ENCODE results near the gene MALRD1. TPM values are rescaled to one million over a fixed set of nuclear protein-coding genes. Genes with fewer than 3 reads are reported as not detected.

MALRD1 gene
- 0.35 TPM for polyA plus RNA-seq (2013, experiment 1 of 2)
- 0.36 TPM for polyA plus RNA-seq (2013, experiment 2 of 2)

- Histone ChIP-seq H2BK120ac (ENCODE audit: low read depth, low read length) (no peak within 1 kb of the TSS), H3K4me1 (ENCODE audit: control insufficient read depth, low read depth, low read length) (no peaks in the 10 kb centered on the region), H3K18ac (ENCODE audit: low read length) (no peak within 1 kb of the TSS), H3K27ac (ENCODE audit: low read depth, low read length) (no peak within 1 kb of the TSS), H2BK15ac (replicated peaks; ENCODE audit: low read depth) (no peak within 1 kb of the TSS), H4K8ac (ENCODE audit: low read depth, low read length) (no peak within 1 kb of the TSS), H2AK5ac (ENCODE audit: low read length) (no peak within 1 kb of the TSS), H3K4me2 (ENCODE audit: low read length) (no peak within 1 kb of the TSS), H3K79me1 (ENCODE audit: low read length) (no peaks in the 10 kb centered on the region), H3K4me3 (ENCODE audit: low read length) (no peak within 1 kb of the TSS), H3K79me2 (ENCODE audit: control insufficient read depth, insufficient read depth, low read length) (no peaks in the 10 kb centered on the region), H3K9ac (ENCODE audit: low read length) (no peak within 1 kb of the TSS), H3K36me3 (ENCODE audit: control insufficient read depth, insufficient read depth, low read length) (no peaks in the 10 kb centered on the region), H3K4ac (ENCODE audit: low read depth, low read length) (no peak within 1 kb of the TSS), H2BK5ac (ENCODE audit: low read length) (no peak within 1 kb of the TSS), H3K56ac (ENCODE audit: low read length) (no peak within 1 kb of the TSS), H3K23ac (ENCODE audit: low read length) (no peak within 1 kb of the TSS), H4K5ac (ENCODE audit: low read length) (no peak within 1 kb of the TSS), H3K27me3 (ENCODE audit: insufficient read depth, low read length, poor library complexity) (no peaks in the 10 kb centered on the region)
- WGBS (ENCODE audit: extremely low coverage, insufficient coverage, low lambda C conversion rate) = no CpG with 5 or more reads among the region's 1 CpG
- no peak for DNase-seq
These were observed at the start of gene MALRD1 for GRCh38 chr10:19048489-19048888. TSS of gene MALRD1 (plus strand) at chr10:19048801. CDS start at chr10:19048939, 138 bp downstream.

DNA sequence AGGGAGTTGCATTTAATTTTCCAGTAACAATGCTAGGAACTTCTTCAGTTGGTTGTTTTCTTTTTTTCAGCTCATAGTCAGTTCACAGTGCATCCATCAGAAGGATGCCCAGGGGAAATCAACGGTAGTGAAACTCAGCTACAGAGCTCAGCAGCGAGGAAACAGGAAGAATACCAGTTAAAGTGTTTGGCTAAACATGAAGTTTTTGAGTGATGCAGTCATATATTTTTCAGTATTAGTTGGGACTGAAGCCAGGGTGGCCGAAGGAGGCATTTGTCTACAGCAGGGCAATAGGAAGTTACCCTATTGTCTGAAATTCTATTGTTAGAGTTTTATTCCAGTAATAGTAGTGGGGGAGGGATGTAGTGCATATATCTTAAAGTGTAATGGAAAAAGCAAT lies 45.3 kb upstream of the MALRD1 start:
- Histone ChIP-seq H2BK5ac (ENCODE audit: low read length) (no peak overlapping the region), H4K5ac (ENCODE audit: low read length) (no peak overlapping the region), H2AK5ac (ENCODE audit: low read length) (no peak overlapping the region), H3K27me3 (ENCODE audit: insufficient read depth, low read length, poor library complexity) (no peaks in the 10 kb centered on the region), H3K4me3 (ENCODE audit: low read length) (no peak overlapping the region), H3K23ac (ENCODE audit: low read length) (no peak overlapping the region), H2BK120ac (ENCODE audit: low read depth, low read length) (no peak overlapping the region), H3K4ac (ENCODE audit: low read depth, low read length) (no peak overlapping the region), H3K4me2 (ENCODE audit: low read length) (no peak overlapping the region), H3K9ac (ENCODE audit: low read length) (no peak overlapping the region), H3K36me3 (ENCODE audit: control insufficient read depth, insufficient read depth, low read length) (no peaks in the 10 kb centered on the region), H3K4me1 (ENCODE audit: control insufficient read depth, low read depth, low read length) (no peaks in the 10 kb centered on the region), H2BK15ac (replicated peaks; ENCODE audit: low read depth) (no peak overlapping the region), H4K8ac (ENCODE audit: low read depth, low read length) (no peak overlapping the region), H3K27ac (ENCODE audit: low read depth, low read length) (no peak overlapping the region), H3K79me2 (ENCODE audit: control insufficient read depth, insufficient read depth, low read length) (no peaks in the 10 kb centered on the region), H3K79me1 (ENCODE audit: low read length) (no peaks in the 10 kb centered on the region), H3K56ac (ENCODE audit: low read length) (no peak overlapping the region), H3K18ac (ENCODE audit: low read length) (no peak overlapping the region)
- WGBS (ENCODE audit: extremely low coverage, insufficient coverage, low lambda C conversion rate) = no CpG with 5 or more reads among the region's 3 CpGs
- DNase-seq = no peak

DNA sequence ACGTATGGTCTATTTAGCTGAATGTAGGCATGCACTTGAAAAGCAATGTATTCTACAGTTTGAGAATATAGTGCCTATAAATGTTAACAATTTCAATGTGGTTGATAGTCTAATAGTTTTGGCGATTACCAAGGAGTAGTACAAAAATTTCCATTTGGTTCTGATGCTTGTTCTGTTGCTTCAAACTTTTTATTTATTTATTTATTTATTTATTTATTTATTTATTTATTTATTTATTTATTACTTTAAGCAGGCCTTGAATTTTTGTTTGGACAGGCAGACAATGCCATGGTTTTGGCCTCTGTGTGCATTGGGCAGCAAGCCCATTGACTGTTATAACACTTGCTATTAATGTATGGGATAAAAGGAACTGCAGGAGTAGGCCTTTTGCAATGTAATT lies 36.5 kb upstream of the MALRD1 start:
- Histone ChIP-seq H3K4ac (ENCODE audit: low read depth, low read length) (no peak overlapping the region), H2BK5ac (ENCODE audit: low read length) (no peak overlapping the region), H3K4me1 (ENCODE audit: control insufficient read depth, low read depth, low read length) (no peaks in the 10 kb centered on the region), H2BK120ac (ENCODE audit: low read depth, low read length) (no peak overlapping the region), H3K18ac (ENCODE audit: low read length) (no peak overlapping the region), H4K8ac (ENCODE audit: low read depth, low read length) (no peak overlapping the region), H3K27ac (ENCODE audit: low read depth, low read length) (no peak overlapping the region), H2BK15ac (replicated peaks; ENCODE audit: low read depth) (no peak overlapping the region), H2AK5ac (ENCODE audit: low read length) (no peak overlapping the region), H3K9ac (ENCODE audit: low read length) (no peak overlapping the region), H3K36me3 (ENCODE audit: control insufficient read depth, insufficient read depth, low read length) (no peaks in the 10 kb centered on the region), H3K23ac (ENCODE audit: low read length) (no peak overlapping the region), H3K4me2 (ENCODE audit: low read length) (no peak overlapping the region), H3K4me3 (ENCODE audit: low read length) (no peak overlapping the region), H3K79me2 (ENCODE audit: control insufficient read depth, insufficient read depth, low read length) (no peaks in the 10 kb centered on the region), H3K27me3 (ENCODE audit: insufficient read depth, low read length, poor library complexity) (no peaks in the 10 kb centered on the region), H3K56ac (ENCODE audit: low read length) (no peak overlapping the region), H3K79me1 (ENCODE audit: low read length) (no peaks in the 10 kb centered on the region), H4K5ac (ENCODE audit: low read length) (no peak overlapping the region)
- WGBS (ENCODE audit: extremely low coverage, insufficient coverage, low lambda C conversion rate) = no CpG with 5 or more reads among the region's 2 CpGs
- DNase-seq = no peak

- Histone ChIP-seq H2BK5ac (ENCODE audit: low read length) (no peak overlapping the region), H3K79me2 (ENCODE audit: control insufficient read depth, insufficient read depth, low read length) (no peaks in the 10 kb centered on the region), H3K27ac (ENCODE audit: low read depth, low read length) (no peak overlapping the region), H3K23ac (ENCODE audit: low read length) (no peak overlapping the region), H3K56ac (ENCODE audit: low read length) (no peak overlapping the region), H3K4me2 (ENCODE audit: low read length) (no peak overlapping the region), H3K9ac (ENCODE audit: low read length) (no peak overlapping the region), H3K27me3 (ENCODE audit: insufficient read depth, low read length, poor library complexity) (no peaks in the 10 kb centered on the region), H2BK120ac (ENCODE audit: low read depth, low read length) (no peak overlapping the region), H2BK15ac (replicated peaks; ENCODE audit: low read depth) (no peak overlapping the region), H3K4ac (ENCODE audit: low read depth, low read length) (no peak overlapping the region), H3K79me1 (ENCODE audit: low read length) (no peaks in the 10 kb centered on the region), H4K5ac (ENCODE audit: low read length) (no peak overlapping the region), H3K36me3 (ENCODE audit: control insufficient read depth, insufficient read depth, low read length) (no peaks in the 10 kb centered on the region), H3K4me3 (ENCODE audit: low read length) (no peak overlapping the region), H3K18ac (ENCODE audit: low read length) (no peak overlapping the region), H2AK5ac (ENCODE audit: low read length) (no peak overlapping the region), H3K4me1 (ENCODE audit: control insufficient read depth, low read depth, low read length) (no peaks in the 10 kb centered on the region), H4K8ac (ENCODE audit: low read depth, low read length) (no peak overlapping the region)
- no peak for DNase-seq
These were observed 34.6 kb upstream of the MALRD1 start for GRCh38 chr10:19014034-19014433.

GRCh38 chr10:19014498-19014897 lies 34.1 kb upstream of the MALRD1 start:
- H2AK5ac ChIP-seq (ENCODE audit: low read length) = no peak overlapping the region
- no peak overlapping the region for H3K4me3 ChIP-seq (ENCODE audit: low read length)
- H3K36me3 ChIP-seq (ENCODE audit: control insufficient read depth, insufficient read depth, low read length) = no peaks in the 10 kb centered on the region
- no peaks in the 10 kb centered on the region for H3K79me1 ChIP-seq (ENCODE audit: low read length)
- no peak overlapping the region for H3K18ac ChIP-seq (ENCODE audit: low read length)
- H4K8ac ChIP-seq (ENCODE audit: low read depth, low read length) = no peak overlapping the region
- no peak overlapping the region for H2BK5ac ChIP-seq (ENCODE audit: low read length)
- no peak overlapping the region for H2BK120ac ChIP-seq (ENCODE audit: low read depth, low read length)
- no peaks in the 10 kb centered on the region for H3K4me1 ChIP-seq (ENCODE audit: control insufficient read depth, low read depth, low read length)
- H2BK15ac ChIP-seq (replicated peaks; ENCODE audit: low read depth) = no peak overlapping the region
- no peak overlapping the region for H3K27ac ChIP-seq (ENCODE audit: low read depth, low read length)
- H3K56ac ChIP-seq (ENCODE audit: low read length) = no peak overlapping the region
- H3K9ac ChIP-seq (ENCODE audit: low read length) = no peak overlapping the region
- H3K4ac ChIP-seq (ENCODE audit: low read depth, low read length) = no peak overlapping the region
- DNase-seq = no peak
- H4K5ac ChIP-seq (ENCODE audit: low read length) = no peak overlapping the region
- no peaks in the 10 kb centered on the region for H3K27me3 ChIP-seq (ENCODE audit: insufficient read depth, low read length, poor library complexity)
- no peaks in the 10 kb centered on the region for H3K79me2 ChIP-seq (ENCODE audit: control insufficient read depth, insufficient read depth, low read length)
- no peak overlapping the region for H3K23ac ChIP-seq (ENCODE audit: low read length)
- H3K4me2 ChIP-seq (ENCODE audit: low read length) = no peak overlapping the region

DNA sequence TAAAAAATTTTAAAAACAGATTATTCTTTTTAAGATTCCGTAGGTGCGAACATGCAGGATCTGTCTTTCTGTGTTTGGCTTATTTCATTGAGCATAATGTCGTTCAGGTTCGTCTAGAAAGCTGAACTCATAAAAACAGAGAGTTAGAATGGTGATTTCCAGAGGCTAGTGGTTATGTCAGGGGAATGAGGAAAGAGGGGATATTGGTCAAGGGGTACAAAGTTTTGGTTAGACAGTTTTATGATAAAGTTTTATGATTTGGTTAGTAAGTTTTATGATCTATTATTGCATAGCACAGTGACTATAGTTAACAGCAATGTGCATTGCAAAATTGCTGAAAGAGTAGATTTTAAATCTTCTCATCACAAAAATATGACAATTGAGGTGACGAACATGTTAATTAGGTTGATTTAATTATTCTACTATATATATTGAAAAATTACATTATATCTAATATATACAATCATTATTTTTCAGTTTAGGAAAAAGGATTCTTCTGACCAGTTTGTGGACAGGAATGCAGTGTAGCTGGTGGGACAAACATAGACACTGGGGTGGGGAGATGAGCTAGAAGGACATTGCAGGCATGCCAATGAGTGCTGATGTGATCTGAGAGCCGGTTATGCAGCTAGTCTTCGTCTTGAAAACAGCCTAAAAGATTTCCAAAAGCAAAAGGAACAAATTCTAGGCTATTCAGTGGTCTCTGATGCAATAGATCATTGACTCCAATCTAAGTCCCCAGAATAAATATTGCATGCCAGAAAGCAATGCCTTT lies 31.3 kb upstream of the MALRD1 start:
- Histone ChIP-seq H3K79me2 (ENCODE audit: control insufficient read depth, insufficient read depth, low read length) (no peaks in the 10 kb centered on the region), H3K27ac (ENCODE audit: low read depth, low read length) (no peak overlapping the region), H3K4me2 (ENCODE audit: low read length) (no peak overlapping the region), H3K4me3 (ENCODE audit: low read length) (no peak overlapping the region), H3K18ac (ENCODE audit: low read length) (no peak overlapping the region), H4K8ac (ENCODE audit: low read depth, low read length) (no peak overlapping the region), H3K27me3 (ENCODE audit: insufficient read depth, low read length, poor library complexity) (no peaks in the 10 kb centered on the region), H3K9ac (ENCODE audit: low read length) (no peak overlapping the region), H3K79me1 (ENCODE audit: low read length) (no peaks in the 10 kb centered on the region), H3K36me3 (ENCODE audit: control insufficient read depth, insufficient read depth, low read length) (no peaks in the 10 kb centered on the region), H3K56ac (ENCODE audit: low read length) (no peak overlapping the region), H4K5ac (ENCODE audit: low read length) (no peak overlapping the region), H2BK15ac (replicated peaks; ENCODE audit: low read depth) (no peak overlapping the region), H3K4ac (ENCODE audit: low read depth, low read length) (no peak overlapping the region), H2AK5ac (ENCODE audit: low read length) (no peak overlapping the region), H3K23ac (ENCODE audit: low read length) (no peak overlapping the region), H2BK120ac (ENCODE audit: low read depth, low read length) (no peak overlapping the region), H3K4me1 (ENCODE audit: control insufficient read depth, low read depth, low read length) (no peaks in the 10 kb centered on the region), H2BK5ac (ENCODE audit: low read length) (no peak overlapping the region)
- no peak for DNase-seq
- WGBS (ENCODE audit: extremely low coverage, insufficient coverage, low lambda C conversion rate) = no CpG with 5 or more reads among the region's 7 CpGs

Measured in mesendoderm (in vitro differentiated cells).